Lower lobe of right lung (tissue), 2 donors: ENCODE data around the gene BRSK1. TPM values are rescaled to one million over a fixed set of nuclear protein-coding genes. Genes with fewer than 3 reads are reported as not detected.

Experiments
- ATAC-seq, 2 donors: fragments of 200-7000 bp; cut with Tn5 transposase; one replicate each; pipeline ENCODE4 v1.9.1; 2020 to 2022; ENCODE audit warnings: mild to moderate bottlenecking in 2 of 2, moderate library complexity in 2 of 2
- DNase-seq: peaks from one replicate; pipeline ENCODE4 v3.0.0-alpha.2; 2020
- H3K27ac ChIP-seq: fragments of 200-600 bp; one replicate; pipeline ENCODE4 v1.8.0; 2022
- H3K27me3 ChIP-seq: fragments of 200-600 bp; one replicate; pipeline ENCODE4 v1.8.0; 2022; ENCODE audit warnings: low read depth
- H3K36me3 ChIP-seq: fragments of 200-600 bp; one replicate; pipeline ENCODE4 v1.8.0; 2022; ENCODE audit warnings: mild to moderate bottlenecking
- H3K4me1 ChIP-seq: fragments of 200-600 bp; one replicate; pipeline ENCODE4 v1.8.0; 2022
- H3K4me3 ChIP-seq: fragments of 200-600 bp; one replicate; pipeline ENCODE4 v1.8.0; 2022; ENCODE audit warnings: mild to moderate bottlenecking
- H3K9me3 ChIP-seq: fragments of 200-600 bp; one replicate; pipeline ENCODE4 v1.8.0; 2022
- CTCF ChIP-seq: fragments of 200-600 bp; IDR thresholded peaks from one replicate; pipeline ENCODE4 v1.8.0; 2022; ENCODE audit warnings: antibody characterized with exemption, mild to moderate bottlenecking
- intact Hi-C: fragments of 100-400 bp; cut with DNase I; formaldehyde crosslinking; loops from one replicate; pipeline ENCODE4 v1.11.0; 2022
- long read RNA-seq: library from polyadenylated mRNA; unstranded; transcript quantifications from one replicate; pipeline ENCODE4 v2.0.0, GENCODE V29; 2021
- total RNA-seq: library from RNA; stranded (reverse); fragmentation: NEBNext Ultra II Directional; extraction: Animal tissue kit (Norgen Biotek cat#: 25700); gene quantifications from one replicate; pipeline ENCODE4 v1.2.1, GENCODE V29; 2021
- donor health status: DM: no; HTN: yes; CAD: no; lungs with severe emphysema.

BRSK1 gene
- total RNA-seq: 1.0 TPM
- long read RNA-seq, partial matches to known transcripts: 0 of 5 reads
- long read RNA-seq, other reads (novel, unspliced or antisense): 5 of 5 reads

- ATAC-seq (no peak), DNase-seq (no peak)
- peaks cover 13% of the 10 kb centered on the region for H3K4me1 ChIP-seq
- peaks cover 11% of the 10 kb centered on the region for H3K27me3 ChIP-seq
- H3K27ac ChIP-seq: no peak within 1 kb of the TSS
- no peaks in the 10 kb centered on the region for H3K9me3 ChIP-seq
- intact Hi-C loops: no loop called here
- TF ChIP-seq CTCF: no peak
- no peaks in the 10 kb centered on the region for H3K36me3 ChIP-seq
- peak within 1 kb of the TSS; percentile 29 for H3K4me3 ChIP-seq
Measured at GRCh38 chr19:55283548-55284377, at the start of gene BRSK1. Gene BRSK1, plus strand, starts transcription at chr19:55283997. Its CDS starts 446 bp downstream, at chr19:55284443.

- DNase-seq (no peak), ATAC-seq (no peak)
- Histone ChIP-seq H3K27ac (no peak overlapping the region), H3K36me3 (peaks cover 94% of the 10 kb centered on the region), H3K4me1 (no peaks in the 10 kb centered on the region), H3K4me3 (no peak overlapping the region), H3K9me3 (no peaks in the 10 kb centered on the region), H3K27me3 (no peaks in the 10 kb centered on the region)
- intact Hi-C loops: no loop called here
- no peak for TF ChIP-seq CTCF
Measured at GRCh38 chr19:55238030-55238429, 45.8 kb upstream of the BRSK1 start.

- no peak for TF ChIP-seq CTCF
- no peak overlapping the region for H3K4me3 ChIP-seq
- intact Hi-C loops: no loop called here
- H3K4me1 ChIP-seq: no peaks in the 10 kb centered on the region
- no peaks in the 10 kb centered on the region for H3K27me3 ChIP-seq
- ATAC-seq: no peak
- H3K36me3 ChIP-seq: peaks cover 94% of the 10 kb centered on the region
- no peak overlapping the region for H3K27ac ChIP-seq
- no peak for DNase-seq
- no peaks in the 10 kb centered on the region for H3K9me3 ChIP-seq
Measured at GRCh38 chr19:55239004-55239403, 44.8 kb upstream of the BRSK1 start.

GRCh38 chr19:55240713-55241020 is 43.1 kb upstream of the BRSK1 start:
- no peak for TF ChIP-seq CTCF
- Histone ChIP-seq H3K27ac (no peak overlapping the region), H3K36me3 (peaks cover 98% of the 10 kb centered on the region), H3K4me1 (no peaks in the 10 kb centered on the region), H3K4me3 (no peak overlapping the region), H3K9me3 (no peaks in the 10 kb centered on the region), H3K27me3 (no peaks in the 10 kb centered on the region)
- DNase-seq: no peak
- intact Hi-C loops: no loop called here
- no peak for ATAC-seq

GRCh38 chr19:55241143-55241934 is 42.5 kb upstream of the BRSK1 start:
- no peak for TF ChIP-seq CTCF
- no peaks in the 10 kb centered on the region for H3K9me3 ChIP-seq
- no peak overlapping the region for H3K4me3 ChIP-seq
- H3K27ac ChIP-seq: no peak overlapping the region
- intact Hi-C loops: no loop called here
- H3K27me3 ChIP-seq: no peaks in the 10 kb centered on the region
- peaks cover 98% of the 10 kb centered on the region for H3K36me3 ChIP-seq
- ATAC-seq: no peak
- DNase-seq: no peak
- H3K4me1 ChIP-seq: no peaks in the 10 kb centered on the region
